Activated CD4-positive, alpha-beta T cell treated with anti-CD3 and anti-CD28 coated beads, Interleukin-2, amount 50 U/mL, for 48 hours (primary cell): ENCODE measurements around the gene GPRASP3.
A peak's percentile ranks its signal among the peaks of the same experiment; 100 is the strongest.

ENCODE experiments used
- DNase-seq, 2 experiments: peaks; one replicate each; pipeline ENCODE4 v3.0.0-alpha.2; 2020

Gene GPRASP3

GRCh38 chrX:102765809-102766208, 45.3 kb downstream of the GPRASP3 start:
- no peak for DNase-seq

- DNase-seq: no peak
These were observed 46.7 kb downstream of the GPRASP3 start for GRCh38 chrX:102767287-102767686.

- DNase-seq: peak; percentile 77 to 83
These were observed 48.6 kb downstream of the GPRASP3 start for GRCh38 chrX:102768987-102769761.
